Hematopoietic multipotent progenitor cell treated with erythropoietin and hydrocortisone succinate and interleukin-3 and kit ligand, for 17 days (in vitro differentiated cells): ENCODE results near the gene KLHL29.

Experiments used
- DNase-seq: peaks from one replicate; pipeline ENCODE4 v3.0.0-alpha.2; 2015; ENCODE audit warnings: low spot score

Gene KLHL29

DNA sequence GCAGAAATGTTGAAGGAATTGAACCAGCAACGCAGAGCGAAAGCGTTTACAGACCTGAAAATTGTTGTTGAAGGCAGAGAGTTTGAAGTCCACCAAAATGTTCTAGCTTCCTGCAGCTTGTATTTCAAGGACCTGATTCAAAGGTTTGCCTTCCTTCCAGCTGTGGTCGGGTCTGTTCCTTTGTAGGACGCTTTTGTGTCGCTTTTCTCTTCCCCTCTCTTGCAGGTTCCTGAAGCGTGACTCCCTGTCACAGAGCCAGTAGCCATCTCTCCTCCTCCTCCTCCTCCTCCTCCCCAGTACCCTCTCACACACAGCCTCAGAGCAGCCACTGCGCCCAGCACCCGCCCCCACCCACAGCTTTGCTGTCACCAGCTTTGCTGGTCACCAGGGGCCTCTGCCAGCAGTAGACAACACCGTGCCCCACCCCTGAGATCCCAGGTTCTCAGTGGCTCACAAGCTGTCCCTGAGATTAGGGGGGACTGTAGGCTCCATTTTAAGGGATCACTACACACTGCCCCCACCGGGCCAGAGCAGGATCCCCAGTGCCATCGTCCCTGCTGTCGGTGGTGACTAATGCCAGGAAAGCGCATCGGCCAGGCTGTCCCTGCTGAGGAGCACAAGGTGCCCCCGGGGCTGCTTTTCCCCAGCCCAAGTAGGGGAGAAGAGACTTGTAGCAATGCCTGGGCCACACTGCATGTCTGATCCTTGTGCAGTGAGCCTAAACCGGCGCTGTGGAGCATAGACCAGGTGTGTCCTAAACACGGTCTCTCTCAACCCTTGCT, 299.6 kb downstream of the KLHL29 start:
- no peak for DNase-seq

DNA sequence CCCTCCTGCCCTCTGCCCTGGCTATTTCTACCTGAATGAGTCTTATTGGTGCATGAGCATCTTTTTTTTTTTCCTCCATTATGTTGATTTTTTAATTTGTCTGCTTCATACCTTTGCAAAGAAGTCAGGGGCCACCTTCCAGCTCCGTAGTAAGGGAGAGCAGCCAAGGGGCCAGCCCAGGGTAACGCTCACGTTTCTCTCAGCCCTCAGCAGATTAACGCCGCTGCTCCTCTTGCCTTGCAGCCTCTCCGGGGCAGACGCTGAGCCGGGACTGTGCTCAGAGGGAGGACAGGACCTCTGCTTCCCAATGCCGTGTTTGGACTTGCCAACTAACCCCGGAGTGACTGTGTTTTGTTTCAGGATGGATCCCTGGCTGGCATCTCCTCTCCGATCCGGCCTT, 300.2 kb downstream of the KLHL29 start:
- DNase-seq, result no peak

DNA sequence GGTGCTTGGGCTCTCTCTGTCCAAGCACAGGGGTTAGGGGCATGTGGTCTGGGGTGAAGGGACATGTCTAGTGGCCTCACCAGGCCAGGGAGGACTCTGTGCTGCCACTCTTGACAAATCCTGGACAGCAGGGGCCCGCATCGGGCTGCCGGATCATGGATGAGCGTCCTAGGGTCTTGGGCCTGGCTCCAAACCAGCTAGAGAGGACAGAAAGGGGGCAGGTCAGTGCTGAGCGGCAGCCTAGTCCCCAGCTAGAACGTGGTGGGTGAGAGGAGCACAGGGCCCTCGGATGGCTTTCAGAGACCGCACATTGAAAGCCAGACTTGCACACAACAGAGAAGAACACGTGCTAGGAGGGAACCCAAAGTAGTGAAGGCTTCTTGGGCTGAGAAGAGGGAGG, 300.7 kb downstream of the KLHL29 start:
- DNase-seq, result no peak

DNA sequence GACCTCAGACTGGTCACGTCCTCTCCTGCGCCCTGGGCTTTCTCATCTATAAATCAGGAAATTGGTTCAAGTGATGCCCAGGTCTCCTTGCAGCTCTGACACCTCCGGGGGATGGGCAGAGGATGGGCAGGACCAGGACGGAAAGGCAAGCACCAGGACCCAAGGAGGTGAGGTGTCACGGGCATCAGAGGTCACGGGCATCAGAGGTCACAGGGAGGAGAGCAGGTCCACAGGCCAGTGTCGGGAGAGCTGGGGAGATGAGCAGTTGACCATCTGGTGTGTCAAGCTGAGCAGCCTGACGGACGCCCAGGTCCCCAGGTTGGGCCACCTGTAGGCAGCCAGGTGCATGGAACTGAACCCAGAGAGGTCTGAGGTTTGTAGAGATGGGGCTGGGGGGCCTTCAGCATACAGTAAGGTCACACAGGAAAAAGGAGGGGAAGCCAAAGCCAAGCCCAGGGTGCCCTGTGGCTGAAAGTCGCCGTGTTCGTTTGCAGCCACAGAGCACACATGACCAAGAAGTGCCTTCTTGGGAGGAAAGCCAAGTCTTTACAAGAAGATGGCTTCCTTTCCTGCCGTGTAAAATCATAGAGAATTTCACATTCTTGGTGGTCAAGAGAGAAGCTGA, 301.5 kb downstream of the KLHL29 start:
- DNase-seq, result no peak

DNA sequence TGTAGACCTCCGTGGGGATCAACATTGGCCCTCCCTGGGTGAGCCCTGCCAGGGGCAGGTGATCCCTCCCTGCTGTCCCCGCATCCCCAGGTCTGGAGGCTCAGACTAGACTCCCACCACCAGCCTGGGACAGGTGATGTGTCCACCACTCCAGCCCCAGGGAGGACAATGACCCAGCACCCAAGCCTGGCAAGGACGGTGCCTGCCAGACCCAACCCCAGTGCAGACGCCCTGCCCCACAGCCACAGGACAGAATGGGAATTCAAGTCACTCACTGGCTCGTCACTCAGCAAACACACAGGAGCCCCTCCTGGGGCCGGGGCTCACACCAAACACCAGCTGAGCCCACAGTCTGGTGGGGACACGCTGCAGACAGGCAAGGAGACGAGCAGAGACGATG, 302.2 kb downstream of the KLHL29 start:
- DNase-seq, result no peak

DNA sequence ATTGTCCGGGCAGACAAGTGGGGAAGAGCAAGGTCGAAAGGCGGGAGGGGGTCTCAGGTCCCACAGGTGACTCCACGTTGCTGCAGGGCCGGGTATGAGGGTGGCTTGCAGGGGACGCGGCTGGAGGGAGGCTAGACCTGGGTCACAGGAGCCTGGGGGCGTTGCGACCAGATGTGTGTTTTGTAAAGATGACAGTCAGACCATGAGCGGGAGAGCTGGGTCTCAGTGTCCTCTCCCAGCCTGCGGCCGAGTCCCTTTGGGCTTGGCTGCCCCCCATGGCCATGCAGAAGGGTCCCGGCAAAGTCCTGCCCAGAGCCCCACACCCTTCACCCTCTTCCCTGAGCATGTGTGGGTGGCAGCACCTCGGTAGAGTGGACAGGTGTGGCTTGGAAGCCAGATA, 302.7 kb downstream of the KLHL29 start:
- no peak for DNase-seq

DNA sequence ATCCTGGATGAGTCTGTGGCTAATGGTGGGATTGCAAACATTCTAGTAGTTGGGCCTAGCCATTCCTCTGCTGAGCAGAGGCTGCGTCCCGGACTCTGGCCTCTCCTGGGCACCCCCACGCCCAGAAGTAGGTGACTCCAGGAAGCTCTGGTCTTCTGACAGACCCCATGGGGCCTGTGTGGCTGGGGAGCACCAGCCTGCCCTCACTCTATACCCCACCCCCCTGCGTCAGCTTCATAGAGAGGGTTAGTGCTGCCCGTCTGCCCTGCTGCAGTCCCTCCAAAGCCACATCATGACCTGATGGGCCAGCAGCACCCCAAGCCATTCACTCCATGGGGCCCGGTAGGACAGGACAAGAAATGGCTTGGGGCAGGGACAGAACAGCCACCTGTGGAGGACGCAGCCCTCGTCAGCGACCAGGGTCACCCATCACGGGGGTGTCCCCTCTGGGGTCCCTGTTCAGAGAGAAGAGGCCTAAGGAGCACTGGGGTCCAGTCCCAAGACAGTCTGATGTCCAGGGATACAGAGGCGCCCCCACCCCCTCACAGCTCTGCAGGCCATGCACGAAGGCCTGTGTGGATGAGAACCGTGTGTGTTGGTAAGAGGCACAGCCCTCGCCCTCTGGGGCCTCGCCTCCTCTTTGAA, 303.6 kb downstream of the KLHL29 start:
- no peak for DNase-seq

DNA sequence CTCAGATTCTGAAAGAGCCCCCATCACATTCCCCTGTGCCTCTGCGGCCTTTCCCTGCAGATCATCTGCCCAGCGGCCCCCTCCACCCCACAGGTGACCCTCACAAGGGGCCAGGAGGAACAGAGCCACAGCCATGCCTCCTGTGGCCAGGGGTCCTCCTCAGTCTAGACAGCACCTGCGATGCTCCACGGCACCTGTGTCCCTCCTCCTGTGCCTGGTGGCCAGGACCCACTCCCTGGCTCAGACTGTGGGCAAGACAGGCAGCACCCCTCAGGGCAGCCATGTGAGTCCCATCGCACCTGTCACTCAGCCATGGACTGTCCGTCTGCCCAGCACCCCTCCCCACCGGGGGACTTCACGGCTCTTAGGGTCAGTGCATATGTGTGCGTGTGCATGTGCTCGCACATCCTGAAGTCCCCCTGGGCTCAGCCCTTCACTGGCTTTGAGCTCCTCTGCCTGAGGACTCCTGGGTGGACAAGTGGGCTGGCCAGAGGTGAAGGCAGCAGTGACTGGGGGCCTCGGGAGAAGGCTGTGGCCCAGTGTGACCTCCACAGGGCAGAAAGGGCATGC, 304.2 kb downstream of the KLHL29 start:
- DNase-seq, result no peak

DNA sequence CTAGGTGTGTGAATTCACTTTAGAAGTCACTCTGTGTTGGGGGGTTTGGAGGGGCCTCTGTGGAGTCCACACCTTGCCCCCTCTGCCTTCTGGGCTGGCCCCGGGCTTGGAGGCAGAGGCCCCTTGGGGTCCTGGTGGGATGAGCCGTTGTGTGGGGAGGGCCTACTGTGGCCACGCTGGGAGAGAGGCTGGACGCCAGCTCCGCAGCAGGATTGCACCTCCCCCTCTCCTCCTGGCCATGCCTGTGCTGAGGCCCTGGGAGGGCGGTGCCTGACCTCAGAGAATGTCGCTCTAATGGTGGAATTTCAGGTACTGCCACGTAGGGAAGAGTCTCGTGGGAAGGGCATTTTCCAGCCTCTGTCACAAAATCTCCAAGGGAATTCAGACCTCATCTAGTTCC, 304.9 kb downstream of the KLHL29 start:
- DNase-seq, result no peak

DNA sequence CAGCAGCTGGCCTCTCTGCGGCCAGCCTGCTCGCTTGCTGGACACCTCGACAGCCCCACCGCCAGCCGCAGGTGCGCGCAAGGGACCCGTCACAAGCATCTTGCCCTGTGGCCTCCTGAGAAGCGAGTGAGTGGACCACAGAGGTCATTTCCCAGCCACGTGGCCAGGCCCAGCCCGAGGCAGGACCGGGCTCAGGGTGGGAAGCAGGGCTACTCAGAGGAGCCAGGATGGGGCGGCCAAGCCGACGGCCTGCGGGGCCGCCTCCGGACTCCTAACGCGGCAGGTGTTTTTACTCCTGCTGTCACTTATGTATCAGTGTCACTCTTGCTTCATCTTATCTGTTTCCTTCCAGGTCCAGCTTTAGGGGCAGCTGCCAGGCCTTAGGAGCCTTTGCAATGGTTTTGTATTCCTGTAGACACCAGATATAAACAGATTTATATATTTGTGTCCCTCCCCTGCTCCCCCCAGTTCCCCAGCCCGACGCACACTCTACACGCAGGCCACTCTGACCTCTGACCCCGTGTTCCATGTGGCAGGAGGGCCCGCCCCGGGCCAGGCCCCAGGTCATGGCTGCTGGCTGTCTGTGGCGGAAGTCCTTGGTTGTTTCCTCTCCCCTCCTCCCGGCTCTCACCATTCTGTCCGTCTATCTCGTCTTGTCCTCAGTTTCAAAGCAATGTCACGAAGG, 305.6 kb downstream of the KLHL29 start:
- DNase-seq, result no peak

DNA sequence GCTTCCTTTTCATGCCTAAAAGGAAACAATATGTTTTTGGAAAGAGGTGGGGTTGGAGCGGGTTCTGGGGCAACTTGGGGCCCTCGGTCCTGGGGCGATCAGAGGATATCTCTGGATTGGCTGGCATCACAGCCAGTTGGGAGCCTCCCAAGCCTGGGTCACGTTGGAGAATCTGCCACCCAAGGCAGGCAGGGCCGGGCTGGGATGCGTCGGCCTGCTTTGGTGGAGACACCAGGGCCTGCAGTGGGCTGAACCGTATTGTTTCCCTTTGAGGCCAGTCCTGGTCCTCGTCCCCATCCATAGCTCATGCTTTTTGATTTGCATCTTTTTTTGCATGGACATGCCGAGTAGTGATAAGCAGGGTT, 306.1 kb downstream of the KLHL29 start:
- DNase-seq, result no peak

DNA sequence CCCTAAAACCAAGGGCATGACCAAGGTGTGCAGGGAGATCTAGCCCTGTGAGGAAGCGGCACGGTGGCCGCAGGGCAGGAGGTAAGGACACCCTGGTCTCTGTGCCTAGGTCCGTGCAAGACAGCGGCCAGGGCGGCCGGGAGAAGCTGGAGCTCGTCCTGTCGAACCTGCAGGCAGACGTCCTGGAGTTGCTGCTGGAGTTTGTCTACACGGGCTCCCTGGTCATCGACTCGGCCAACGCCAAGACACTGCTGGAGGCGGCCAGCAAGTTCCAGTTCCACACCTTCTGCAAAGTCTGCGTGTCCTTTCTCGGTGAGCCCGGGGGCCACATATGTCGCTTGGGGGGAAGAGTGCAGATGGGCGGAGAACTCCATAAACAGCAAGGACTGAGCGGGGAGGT, 306.6 kb downstream of the KLHL29 start:
- no peak for DNase-seq

DNA sequence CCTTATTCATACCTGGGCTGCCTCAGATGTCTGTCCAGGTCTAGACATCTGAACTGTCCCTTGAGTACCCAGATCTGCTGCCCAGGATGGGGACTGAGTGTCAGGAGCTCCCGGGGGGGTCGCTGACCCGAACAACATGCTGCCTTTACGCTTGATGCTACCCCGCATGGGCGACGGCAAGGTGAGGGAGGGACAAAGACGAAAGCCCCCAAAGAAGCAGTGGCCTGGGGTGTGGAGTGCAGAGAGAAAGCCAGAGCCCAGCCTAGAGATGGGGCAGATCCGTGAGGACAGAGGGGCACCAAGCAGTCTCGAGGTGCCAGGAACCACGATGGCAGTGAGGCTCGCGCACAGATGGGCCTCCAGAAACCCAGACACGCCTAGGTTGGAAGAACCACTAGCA, 307.3 kb downstream of the KLHL29 start:
- no peak for DNase-seq

DNA sequence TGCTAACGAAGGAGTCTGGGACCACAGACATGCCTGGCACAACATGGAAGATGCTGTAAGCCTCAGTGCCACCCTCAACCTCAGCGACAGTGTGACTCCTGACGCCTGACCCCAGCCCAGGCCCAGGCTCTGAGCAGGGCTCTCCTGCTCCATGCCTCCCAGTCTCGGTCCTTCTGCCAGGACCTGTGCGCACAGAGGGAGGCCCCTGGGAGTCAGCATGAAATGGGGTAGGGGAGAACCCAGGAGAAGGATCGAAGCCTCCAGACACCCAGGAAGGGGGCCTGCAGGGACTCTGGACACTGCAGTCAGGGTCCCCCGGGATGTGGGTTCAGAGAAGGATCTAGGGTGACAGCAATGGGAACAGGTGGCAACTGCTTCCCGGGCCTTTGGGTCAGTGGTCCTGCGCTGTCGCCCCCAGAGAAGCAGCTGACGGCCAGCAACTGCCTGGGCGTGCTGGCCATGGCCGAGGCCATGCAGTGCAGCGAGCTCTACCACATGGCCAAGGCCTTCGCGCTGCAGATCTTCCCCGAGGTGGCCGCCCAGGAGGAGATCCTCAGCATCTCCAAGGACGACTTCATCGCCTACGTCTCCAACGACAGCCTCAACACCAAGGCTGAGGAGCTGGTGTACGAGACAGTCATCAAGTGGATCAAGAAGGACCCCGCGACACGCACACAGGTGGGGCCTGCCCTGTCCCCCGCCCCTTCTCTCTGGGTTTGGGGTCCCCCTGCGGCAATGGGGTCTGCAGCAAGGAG, 308.0 kb downstream of the KLHL29 start:
- no peak for DNase-seq

DNA sequence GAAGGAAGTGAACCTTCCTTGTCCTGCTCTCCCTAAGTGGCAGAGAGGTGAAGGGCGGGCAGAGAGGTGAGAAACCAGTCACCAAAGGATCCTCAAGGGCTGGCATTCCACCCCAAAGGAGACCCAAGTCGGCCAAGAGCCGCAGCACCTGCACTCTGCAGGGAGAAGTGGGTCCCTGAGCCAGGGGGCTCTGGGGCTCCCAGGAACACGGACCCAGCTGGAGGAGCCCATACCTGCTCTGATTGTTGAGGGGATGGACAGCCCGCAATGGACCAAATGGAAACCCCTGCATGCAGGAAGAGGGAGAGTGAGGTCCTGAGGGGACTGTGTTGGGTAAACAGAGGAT, 308.6 kb downstream of the KLHL29 start:
- DNase-seq, result no peak

DNA sequence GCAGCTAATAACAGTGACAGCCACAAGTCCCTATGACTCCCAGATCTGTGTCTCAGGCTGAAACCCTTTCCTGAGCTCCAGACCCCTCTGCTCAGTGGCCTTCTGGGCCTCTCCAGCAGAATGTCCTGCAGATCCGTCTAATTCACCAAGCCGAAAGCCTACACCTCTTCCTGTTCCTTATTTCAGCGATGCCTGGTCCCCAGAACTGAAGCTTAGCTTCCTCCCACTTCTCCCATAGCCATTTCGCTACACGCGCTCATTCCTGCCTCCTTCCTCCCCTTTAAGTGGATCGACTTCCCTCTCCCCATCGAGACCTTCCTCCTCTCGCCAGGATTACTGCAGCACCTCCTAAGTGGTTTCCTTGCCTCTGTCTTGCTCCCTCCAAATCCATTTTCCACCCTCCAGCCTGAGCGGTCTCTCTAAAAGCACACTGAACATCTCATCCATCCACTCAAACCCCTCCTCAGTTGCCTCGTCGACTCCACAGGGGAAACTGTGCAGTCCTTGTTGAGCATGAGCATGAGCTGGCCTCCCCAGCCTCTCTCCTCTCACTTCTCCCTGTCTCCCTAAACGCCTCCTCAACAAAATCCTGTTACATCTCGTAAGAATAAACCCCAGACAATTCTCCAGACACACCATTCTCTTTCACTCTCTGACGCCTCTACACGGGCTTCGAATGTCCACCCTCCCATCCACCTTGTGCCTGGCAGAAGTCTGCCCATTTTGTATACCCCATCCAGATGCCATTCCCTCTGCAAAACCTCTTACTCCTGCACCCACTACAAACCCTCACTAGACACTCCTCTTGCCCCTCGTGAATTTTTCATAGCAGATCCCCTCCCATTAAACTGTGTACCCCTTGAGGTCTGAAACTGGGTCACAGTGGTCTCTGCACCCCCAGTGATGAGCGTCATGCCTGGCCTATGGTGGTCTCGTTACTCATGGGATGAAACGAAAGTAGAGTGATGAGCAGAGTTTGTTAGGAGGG, 309.4 kb downstream of the KLHL29 start:
- DNase-seq, result no peak

DNA sequence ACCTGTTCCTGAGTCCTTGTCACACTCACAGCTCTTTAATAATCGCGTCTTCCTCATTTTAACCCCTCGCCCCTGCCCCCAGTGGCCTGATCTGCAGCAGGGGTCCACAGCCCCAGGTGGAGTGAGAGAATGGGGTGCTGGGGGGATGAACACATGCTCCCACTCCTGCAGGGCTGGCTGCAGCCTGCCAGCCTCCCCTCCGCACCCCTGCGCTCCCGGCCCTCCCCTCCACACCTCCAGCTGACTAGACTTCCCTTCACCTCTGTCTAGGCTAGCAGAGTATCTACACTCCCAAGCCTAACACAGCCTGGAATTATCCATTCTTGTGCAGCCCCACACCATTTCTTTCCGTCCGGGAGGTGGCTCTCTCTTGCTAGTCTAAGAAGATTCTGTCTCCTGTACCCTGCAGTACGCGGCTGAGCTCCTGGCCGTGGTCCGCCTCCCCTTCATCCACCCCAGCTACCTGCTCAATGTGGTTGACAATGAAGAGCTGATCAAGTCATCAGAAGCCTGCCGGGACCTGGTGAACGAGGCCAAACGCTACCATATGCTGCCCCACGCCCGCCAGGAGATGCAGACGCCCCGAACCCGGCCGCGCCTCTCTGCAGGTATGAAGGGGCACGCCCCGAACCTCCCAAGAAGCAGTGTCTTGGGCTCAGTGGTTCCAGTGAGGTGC, 310.4 kb downstream of the KLHL29 start:
- no peak for DNase-seq

DNA sequence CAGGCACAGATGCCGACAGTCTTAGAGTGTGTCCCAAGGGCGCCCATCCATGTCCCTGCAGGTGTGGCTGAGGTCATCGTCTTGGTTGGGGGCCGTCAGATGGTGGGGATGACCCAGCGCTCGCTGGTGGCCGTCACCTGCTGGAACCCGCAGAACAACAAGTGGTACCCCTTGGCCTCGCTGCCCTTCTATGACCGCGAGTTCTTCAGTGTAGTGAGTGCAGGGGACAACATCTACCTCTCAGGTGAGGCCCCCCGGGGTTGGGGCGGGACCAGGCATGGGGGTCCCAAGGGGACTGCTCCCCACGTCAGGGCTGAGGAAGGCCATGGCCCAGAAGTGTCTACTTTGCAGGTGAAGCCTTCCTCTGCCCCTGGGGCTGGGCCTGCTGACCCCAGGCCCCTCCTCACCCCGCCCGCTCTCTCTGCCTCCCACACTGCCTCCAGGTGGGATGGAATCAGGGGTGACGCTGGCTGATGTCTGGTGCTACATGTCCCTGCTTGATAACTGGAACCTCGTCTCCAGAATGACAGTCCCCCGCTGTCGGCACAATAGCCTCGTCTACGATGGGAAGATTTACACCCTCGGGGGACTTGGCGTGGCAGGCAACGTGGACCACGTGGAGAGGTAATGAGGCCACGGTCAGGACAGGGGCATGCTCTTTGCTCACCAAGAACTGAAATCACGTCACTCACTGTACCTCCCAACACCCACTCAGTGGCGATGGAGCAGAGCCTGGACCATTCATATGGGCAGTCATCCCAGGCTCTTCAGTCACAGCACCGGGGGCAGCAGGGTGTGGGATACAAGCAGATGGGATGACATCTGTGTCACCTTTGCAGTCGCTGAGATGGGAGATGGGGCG, 311.1 kb downstream of the KLHL29 start:
- no peak for DNase-seq

DNA sequence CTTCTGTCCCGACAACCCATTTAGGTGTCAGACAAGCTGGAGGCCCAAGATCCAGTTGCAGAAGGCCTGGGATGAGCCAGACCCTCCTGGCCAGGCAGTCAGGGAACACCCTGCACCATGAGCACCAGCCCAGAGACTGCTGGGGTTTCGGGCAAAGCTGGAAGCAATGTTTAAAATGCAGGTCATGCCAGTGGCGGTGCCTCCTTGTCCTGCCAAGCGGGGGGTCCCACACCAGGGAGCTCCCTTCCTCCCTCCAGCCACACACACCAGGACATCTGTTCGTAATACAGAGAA, 311.7 kb downstream of the KLHL29 start:
- no peak for DNase-seq
